Measurements from ENCODE around the gene CHD6. TPM values are rescaled to one million over a fixed set of nuclear protein-coding genes. Genes with fewer than 3 reads are reported as not detected.

CHD6 gene
- total RNA-seq, 2 donors from 2014 or later = 40.9 to 72.0 TPM

DNA sequence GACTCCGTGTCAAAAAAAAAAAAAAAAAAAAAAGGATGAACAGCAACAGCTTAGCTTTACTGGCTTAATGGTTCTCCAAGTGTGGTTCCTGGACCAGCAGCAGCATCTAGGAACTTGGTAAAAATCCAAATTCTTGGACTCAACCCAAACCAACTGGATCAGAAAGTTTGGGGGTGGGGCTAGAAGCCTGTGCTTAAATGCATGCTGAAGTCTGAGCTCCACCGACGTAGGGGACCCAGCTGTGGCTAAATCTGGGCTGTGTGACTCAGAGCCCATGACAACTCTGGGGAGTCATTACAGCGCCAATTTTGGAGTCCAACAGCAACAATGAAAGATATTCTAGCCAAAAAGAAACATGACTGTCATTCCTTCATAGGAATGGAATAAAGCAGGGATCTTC lies 13.6 kb upstream of the CHD6 start:
- Histone ChIP-seq H3K36me3 (no peaks in the 10 kb centered on the region), H3K4me1 (replicated peaks) (no peaks in the 10 kb centered on the region), H3K27ac (no peak overlapping the region), H3K27me3 (replicated peaks; ENCODE audit: insufficient read depth) (no peaks in the 10 kb centered on the region), H3K9me3 (no peaks in the 10 kb centered on the region), H3K4me3 (no peak overlapping the region)
- TF ChIP-seq POLR2AphosphoS5 (IDR thresholded peaks at IDR 0.05) (no peak), POLR2A (IDR thresholded peaks at IDR 0.05) (no peak)
- TF ChIP-seq, protein P1, sequence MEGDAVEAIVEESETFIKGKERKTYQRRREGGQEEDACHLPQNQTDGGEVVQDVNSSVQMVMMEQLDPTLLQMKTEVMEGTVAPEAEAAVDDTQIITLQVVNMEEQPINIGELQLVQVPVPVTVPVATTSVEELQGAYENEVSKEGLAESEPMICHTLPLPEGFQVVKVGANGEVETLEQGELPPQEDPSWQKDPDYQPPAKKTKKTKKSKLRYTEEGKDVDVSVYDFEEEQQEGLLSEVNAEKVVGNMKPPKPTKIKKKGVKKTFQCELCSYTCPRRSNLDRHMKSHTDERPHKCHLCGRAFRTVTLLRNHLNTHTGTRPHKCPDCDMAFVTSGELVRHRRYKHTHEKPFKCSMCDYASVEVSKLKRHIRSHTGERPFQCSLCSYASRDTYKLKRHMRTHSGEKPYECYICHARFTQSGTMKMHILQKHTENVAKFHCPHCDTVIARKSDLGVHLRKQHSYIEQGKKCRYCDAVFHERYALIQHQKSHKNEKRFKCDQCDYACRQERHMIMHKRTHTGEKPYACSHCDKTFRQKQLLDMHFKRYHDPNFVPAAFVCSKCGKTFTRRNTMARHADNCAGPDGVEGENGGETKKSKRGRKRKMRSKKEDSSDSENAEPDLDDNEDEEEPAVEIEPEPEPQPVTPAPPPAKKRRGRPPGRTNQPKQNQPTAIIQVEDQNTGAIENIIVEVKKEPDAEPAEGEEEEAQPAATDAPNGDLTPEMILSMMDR (IDR thresholded peaks at IDR 0.05) = no peak
- intact Hi-C loops (cut with DNase I) = no loop called here
- no peak for DNase-seq (ENCODE audit: low spot score)
- WGBS = 75% methylated on average over 4 of the region's 4 CpGs

DNA sequence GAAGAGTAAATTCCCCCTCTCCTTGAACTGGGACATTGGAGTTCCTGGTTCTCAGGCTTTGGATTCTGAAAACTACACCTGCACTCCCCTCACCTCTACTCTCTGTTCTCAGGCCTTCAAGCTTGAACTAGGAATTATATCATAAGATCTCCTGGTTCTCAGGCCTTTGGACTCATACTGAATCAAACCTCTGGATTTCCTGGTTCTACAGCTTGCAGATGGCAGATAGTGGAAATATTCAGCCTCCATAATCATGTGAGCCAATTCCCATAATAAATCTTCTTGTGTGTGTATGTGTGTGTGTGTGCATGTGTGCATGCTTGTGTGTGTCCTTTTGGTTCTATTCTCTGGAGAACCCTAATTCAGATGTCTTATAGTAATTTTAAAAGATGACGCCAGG lies 12.7 kb upstream of the CHD6 start:
- intact Hi-C loops (cut with DNase I) = no loop called here
- 88% methylated on average over 1 of the region's 1 CpG for WGBS
- no peaks in the 10 kb centered on the region for H3K4me1 ChIP-seq (replicated peaks)
- no peak for TF ChIP-seq POLR2AphosphoS5 (IDR thresholded peaks at IDR 0.05)
- TF ChIP-seq, protein P1 (IDR thresholded peaks at IDR 0.05) = no peak
- H3K27ac ChIP-seq = no peak overlapping the region
- H3K36me3 ChIP-seq = no peaks in the 10 kb centered on the region
- DNase-seq (ENCODE audit: low spot score) = no peak
- H3K4me3 ChIP-seq = no peak overlapping the region
- H3K9me3 ChIP-seq = no peaks in the 10 kb centered on the region
- no peaks in the 10 kb centered on the region for H3K27me3 ChIP-seq (replicated peaks; ENCODE audit: insufficient read depth)

DNA sequence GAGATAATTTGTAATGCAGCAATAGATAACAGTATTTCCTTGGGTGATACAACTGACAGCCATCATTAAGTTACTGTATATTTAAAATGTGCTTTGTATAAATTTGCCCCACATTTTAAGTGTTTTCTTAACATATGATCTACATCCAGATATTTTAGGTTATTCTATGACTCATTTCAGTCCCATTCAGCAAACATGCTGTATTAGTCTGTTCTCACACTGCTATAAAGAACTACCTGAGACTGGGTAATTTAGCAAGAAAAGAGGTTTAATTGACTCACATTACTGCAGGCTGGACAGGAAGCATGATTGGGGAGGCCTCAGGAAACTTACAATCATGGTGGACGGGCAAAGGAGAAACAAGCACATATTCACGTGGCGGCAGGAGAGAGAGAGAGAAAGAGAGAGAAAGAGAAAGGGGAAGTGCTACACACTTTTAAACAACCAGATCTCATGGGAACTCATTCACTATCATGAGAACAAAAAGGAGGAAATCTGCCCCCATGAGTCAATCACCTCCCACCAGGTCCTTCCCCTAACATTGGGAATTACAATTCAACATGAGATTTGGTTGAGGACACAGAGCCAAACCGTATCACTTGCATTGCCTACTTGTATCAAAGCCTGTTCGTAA lies 9.6 kb upstream of the CHD6 start:
- intact Hi-C loops (cut with DNase I) = no loop called here
- H3K36me3 ChIP-seq = no peaks in the 10 kb centered on the region
- H3K4me3 ChIP-seq = no peak overlapping the region
- no peaks in the 10 kb centered on the region for H3K9me3 ChIP-seq
- no peak for DNase-seq (ENCODE audit: low spot score)
- TF ChIP-seq, protein P1 (IDR thresholded peaks at IDR 0.05) = no peak
- no peak for TF ChIP-seq POLR2AphosphoS5 (IDR thresholded peaks at IDR 0.05)
- no peak for TF ChIP-seq POLR2A (IDR thresholded peaks at IDR 0.05)
- WGBS = 80% methylated on average over 5 of the region's 5 CpGs
- H3K4me1 ChIP-seq (replicated peaks) = no peaks in the 10 kb centered on the region
- H3K27me3 ChIP-seq (replicated peaks; ENCODE audit: insufficient read depth) = no peaks in the 10 kb centered on the region
- H3K27ac ChIP-seq = no peak overlapping the region

DNA sequence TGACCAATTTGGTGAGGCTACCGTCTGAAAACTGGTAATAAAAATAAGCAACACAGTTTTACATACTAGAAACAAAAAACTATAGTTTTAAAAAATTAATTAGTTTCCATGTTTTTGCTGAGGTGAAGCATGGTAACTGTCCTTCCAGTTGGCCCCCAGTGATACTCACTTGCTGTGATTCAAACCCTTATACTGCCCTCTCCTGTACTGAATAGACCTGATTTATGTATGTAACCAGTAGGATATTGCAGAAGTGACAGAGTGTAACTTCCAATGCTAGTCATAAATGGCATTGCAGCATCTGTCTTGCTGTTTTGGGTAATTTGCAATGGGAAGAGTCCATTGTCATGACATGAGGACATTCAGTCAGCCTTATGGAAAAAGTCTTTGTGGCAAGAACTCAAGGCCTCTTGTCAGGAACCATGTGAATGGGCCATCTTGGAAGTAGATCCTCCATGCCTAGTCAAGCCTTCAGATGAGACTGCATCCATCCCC lies 8.9 kb upstream of the CHD6 start:
- TF ChIP-seq POLR2A (IDR thresholded peaks at IDR 0.05) (no peak), POLR2AphosphoS5 (IDR thresholded peaks at IDR 0.05) (no peak)
- TF ChIP-seq, protein P1 (IDR thresholded peaks at IDR 0.05) = no peak
- DNase-seq (ENCODE audit: low spot score) = no peak
- no peaks in the 10 kb centered on the region for H3K36me3 ChIP-seq
- 80% methylated on average over 1 of the region's 1 CpG for WGBS
- no peaks in the 10 kb centered on the region for H3K9me3 ChIP-seq
- no peaks in the 10 kb centered on the region for H3K27me3 ChIP-seq (replicated peaks; ENCODE audit: insufficient read depth)
- no peak overlapping the region for H3K27ac ChIP-seq
- intact Hi-C loops (cut with DNase I) = no loop called here
- H3K4me1 ChIP-seq (replicated peaks) = no peaks in the 10 kb centered on the region
- H3K4me3 ChIP-seq = no peak overlapping the region

All from prostate gland (tissue), 2 donors.